H1 (cell line): ENCODE measurements around the gene PLEKHB1. TPM values are rescaled to one million over a fixed set of nuclear protein-coding genes. Genes with fewer than 3 reads are reported as not detected.

Experiments
- MAFK ChIP-seq: IDR thresholded peaks from 2 replicates; pipeline ENCODE4 v1.6.1; 2012; ENCODE audit warnings: low read depth, mild to moderate bottlenecking, improper control_type of control experiment, low read length
- polyA plus RNA-seq, 7 experiments: library from polyadenylated mRNA; depleted of rRNA in 3 of 7; stranded (reverse) in 5 of 7; unstranded in 2 of 7; fragments of >200 nt in 5 of 7; fragments of 200-250 nt in 2 of 7; gene quantifications; 1 replicate in 5 of 7; 2 replicates in 1 of 7; 4 replicates in 1 of 7; pipeline versions ENCODE4 v1.2.1 to v1.2.3, GENCODE V29; 2011 to 2013; ENCODE audit warnings: missing spikeins in 2 of 7, mixed read lengths in 2 of 7
- total RNA-seq: library from RNA; stranded (reverse); fragmentation: NEBNext Ultra II Directional; extraction: Animal tissue kit (Norgen Biotek cat#: 25700); gene quantifications from 2 replicates; pipeline ENCODE4 v1.2.1, GENCODE V29; 2021

Gene PLEKHB1
- total and polyA plus RNA-seq, 2 of the 8 experiments (the other 6 are each of a cell fraction or from before 2014, with no cell fraction given): 14.8 to 24.5 TPM

- TF ChIP-seq MAFK: no peak
Observed at GRCh38 chr11:73597956-73598718, 48.2 kb upstream of the PLEKHB1 start, which contains the start of gene FAM168A (continued).
